Measurements from ENCODE around the gene KANK3. TPM values are rescaled to one million over a fixed set of nuclear protein-coding genes. Genes with fewer than 3 reads are reported as not detected.

The KANK3 gene
- total RNA-seq, 4 donors from 2014 or later, result 0.83 to 7.9 (median 4.3) TPM

DNA sequence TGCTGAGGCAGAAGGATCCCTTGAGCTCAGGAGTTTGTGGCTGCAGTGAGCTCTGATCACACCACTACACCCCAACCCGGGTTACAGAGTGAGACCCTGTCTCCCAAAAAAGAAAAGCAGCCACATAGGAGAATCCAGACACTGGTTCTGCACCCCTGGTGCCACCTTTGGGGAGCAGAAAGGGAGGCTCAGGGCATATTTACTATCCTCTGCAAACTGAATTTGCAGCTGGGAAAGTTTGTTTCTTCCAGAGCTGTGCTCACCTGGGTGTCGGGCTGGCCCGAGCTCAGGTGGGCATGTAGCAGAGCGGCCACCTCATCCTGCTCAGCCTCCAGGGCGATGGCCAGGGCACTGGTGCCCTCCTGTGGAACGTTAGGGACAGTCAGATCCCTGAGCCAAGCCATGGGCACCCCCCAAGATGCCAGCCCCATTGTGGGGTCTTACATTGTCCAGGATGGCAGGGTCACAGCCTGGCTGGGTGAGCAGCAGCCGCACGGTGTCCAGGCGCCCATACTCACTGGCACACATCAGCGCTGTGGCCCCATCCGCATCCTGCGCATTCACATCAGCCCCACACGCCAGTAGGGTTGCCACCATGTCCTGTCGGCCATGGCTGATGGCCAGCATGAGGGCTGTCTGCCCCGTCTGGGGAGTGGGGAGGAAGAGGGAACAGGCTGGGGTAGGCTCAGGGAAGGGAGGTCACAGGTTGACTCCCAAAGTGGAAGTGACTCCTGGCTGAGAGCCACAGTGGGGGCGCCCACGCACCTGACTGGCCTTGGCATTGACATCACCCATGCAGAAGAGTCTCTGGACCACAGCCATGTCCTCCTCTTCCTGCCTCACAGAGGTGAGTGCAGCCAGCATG is 18.6 kb downstream of the KANK3 start:
- WGBS, result 76% methylated on average over 10 of the region's 17 CpGs
- Histone ChIP-seq H3K4me3 (no peak overlapping the region), H3K27ac (no peak overlapping the region), H3K27me3 (no peaks in the 10 kb centered on the region), H3K36me3 (peaks cover 12% of the 10 kb centered on the region), H3K4me1 (peaks cover 40% of the 10 kb centered on the region), H3K9me3 (no peaks in the 10 kb centered on the region)
- TF ChIP-seq POLR2A (IDR thresholded peaks at IDR 0.05), result no peak
- no peak for TF ChIP-seq EP300 (IDR thresholded peaks at IDR 0.05)
- TF ChIP-seq, protein P1, sequence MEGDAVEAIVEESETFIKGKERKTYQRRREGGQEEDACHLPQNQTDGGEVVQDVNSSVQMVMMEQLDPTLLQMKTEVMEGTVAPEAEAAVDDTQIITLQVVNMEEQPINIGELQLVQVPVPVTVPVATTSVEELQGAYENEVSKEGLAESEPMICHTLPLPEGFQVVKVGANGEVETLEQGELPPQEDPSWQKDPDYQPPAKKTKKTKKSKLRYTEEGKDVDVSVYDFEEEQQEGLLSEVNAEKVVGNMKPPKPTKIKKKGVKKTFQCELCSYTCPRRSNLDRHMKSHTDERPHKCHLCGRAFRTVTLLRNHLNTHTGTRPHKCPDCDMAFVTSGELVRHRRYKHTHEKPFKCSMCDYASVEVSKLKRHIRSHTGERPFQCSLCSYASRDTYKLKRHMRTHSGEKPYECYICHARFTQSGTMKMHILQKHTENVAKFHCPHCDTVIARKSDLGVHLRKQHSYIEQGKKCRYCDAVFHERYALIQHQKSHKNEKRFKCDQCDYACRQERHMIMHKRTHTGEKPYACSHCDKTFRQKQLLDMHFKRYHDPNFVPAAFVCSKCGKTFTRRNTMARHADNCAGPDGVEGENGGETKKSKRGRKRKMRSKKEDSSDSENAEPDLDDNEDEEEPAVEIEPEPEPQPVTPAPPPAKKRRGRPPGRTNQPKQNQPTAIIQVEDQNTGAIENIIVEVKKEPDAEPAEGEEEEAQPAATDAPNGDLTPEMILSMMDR (IDR thresholded peaks at IDR 0.05), result no peak
- TF ChIP-seq POLR2AphosphoS5 (IDR thresholded peaks at IDR 0.05), result no peak
- no peak for DNase-seq (ENCODE audit: low spot score in 2 of 2)

DNA sequence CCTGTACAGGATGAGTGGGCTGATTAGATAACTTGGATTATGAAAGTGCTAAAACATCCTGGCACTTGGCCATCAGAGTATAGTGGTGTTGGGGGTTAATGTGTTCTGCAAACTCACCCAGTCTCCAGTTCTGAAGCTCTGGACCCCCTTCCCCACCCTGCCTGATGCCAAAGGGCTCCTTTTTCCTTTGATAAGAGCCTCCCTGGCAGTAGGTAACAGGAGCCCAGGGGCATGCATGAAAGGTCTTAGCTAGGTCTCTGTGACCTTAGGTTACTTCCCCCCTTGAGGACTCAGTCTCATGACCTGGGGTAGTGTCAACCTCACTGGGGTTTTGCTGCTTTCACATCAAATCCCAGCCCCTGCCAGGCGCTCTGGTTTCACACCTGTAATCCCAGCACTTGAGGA is 19.3 kb downstream of the KANK3 start:
- no peak for DNase-seq (ENCODE audit: low spot score in 2 of 2)
- H3K4me3 ChIP-seq, result no peak overlapping the region
- TF ChIP-seq, protein P1 (IDR thresholded peaks at IDR 0.05), result no peak
- TF ChIP-seq POLR2A (IDR thresholded peaks at IDR 0.05), result no peak
- TF ChIP-seq EP300 (IDR thresholded peaks at IDR 0.05), result no peak
- TF ChIP-seq POLR2AphosphoS5 (IDR thresholded peaks at IDR 0.05), result no peak
- 100% methylated on average over 1 of the region's 1 CpG for WGBS
- no peaks in the 10 kb centered on the region for H3K27me3 ChIP-seq
- peaks cover 12% of the 10 kb centered on the region for H3K36me3 ChIP-seq
- H3K27ac ChIP-seq, result no peak overlapping the region
- H3K9me3 ChIP-seq, result no peaks in the 10 kb centered on the region
- peaks cover 40% of the 10 kb centered on the region for H3K4me1 ChIP-seq

DNA sequence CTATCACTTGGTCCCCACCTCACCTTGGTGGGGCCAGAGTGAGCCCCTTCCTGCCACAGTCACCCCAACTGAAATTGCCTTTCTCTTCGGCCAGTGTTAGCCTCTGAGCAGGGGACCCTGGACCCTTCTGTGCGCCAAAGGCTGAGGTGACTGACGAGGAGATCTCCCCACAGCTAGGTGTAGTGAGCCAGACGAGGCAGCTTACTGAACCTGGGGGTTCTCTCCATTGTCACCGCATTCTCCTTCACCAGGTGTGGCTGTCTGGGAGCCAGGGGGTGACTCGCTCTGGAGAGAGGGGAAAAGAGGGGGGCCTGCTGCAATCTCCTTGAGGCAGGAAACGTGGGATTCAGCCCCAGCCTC is 20.4 kb downstream of the KANK3 start:
- Histone ChIP-seq H3K27ac (no peak overlapping the region), H3K9me3 (no peaks in the 10 kb centered on the region), H3K36me3 (peaks cover 12% of the 10 kb centered on the region), H3K27me3 (no peaks in the 10 kb centered on the region), H3K4me3 (peak overlapping the region; percentile 80), H3K4me1 (peaks cover 40% of the 10 kb centered on the region)
- no peak for DNase-seq (ENCODE audit: low spot score in 2 of 2)
- 55% methylated on average over 5 of the region's 7 CpGs for WGBS
- no peak for TF ChIP-seq EP300 (IDR thresholded peaks at IDR 0.05)
- TF ChIP-seq POLR2AphosphoS5 (IDR thresholded peaks at IDR 0.05), result no peak
- TF ChIP-seq, protein P1 (IDR thresholded peaks at IDR 0.05), result no peak
- TF ChIP-seq POLR2A (IDR thresholded peaks at IDR 0.05), result no peak

DNA sequence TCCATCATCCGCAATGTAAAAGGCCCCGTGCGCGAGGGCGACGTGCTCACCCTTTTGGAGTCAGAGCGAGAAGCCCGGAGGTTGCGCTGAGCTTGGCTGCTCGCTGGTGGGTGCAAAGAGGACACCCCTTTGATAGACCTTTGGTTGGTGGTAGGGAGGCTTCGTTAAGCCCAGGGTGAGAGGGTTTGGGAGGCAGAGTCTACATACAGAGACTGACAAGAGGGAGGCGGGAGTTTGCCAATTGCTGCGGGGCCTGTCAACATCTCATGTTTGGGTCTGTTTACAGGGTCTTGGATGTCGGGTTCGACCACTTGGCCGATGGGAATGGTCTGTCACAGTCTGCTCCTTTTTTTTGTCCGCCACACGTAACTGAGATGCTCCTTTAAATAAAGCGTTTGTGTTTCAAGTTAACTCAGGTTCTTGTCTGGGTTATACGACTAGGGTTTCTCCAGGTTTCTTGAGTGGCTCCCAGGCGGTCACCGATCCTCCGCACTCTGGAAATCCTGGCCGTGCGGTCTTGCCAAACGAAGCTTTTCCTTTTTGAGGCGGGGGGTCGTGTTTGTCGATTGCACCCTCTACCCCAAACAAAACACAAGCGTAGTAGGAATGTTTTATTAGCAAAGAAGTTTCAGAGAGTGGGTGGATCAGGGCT is 20.9 kb downstream of the KANK3 start:
- WGBS, result 18% methylated on average over 28 of the region's 30 CpGs
- Histone ChIP-seq H3K27ac (peak overlapping the region; percentile 89), H3K36me3 (peaks cover 12% of the 10 kb centered on the region), H3K4me3 (peak overlapping the region; percentile 80), H3K4me1 (peaks cover 40% of the 10 kb centered on the region), H3K27me3 (no peaks in the 10 kb centered on the region), H3K9me3 (no peaks in the 10 kb centered on the region)
- DNase-seq (ENCODE audit: low spot score in 2 of 2), result no peak
- TF ChIP-seq, protein P1 (IDR thresholded peaks at IDR 0.05), result no peak
- TF ChIP-seq POLR2A (IDR thresholded peaks at IDR 0.05) (no peak), POLR2AphosphoS5 (IDR thresholded peaks at IDR 0.05) (no peak), EP300 (IDR thresholded peaks at IDR 0.05) (no peak)
